ENCODE results near the gene MS4A1.
"Not testable (repeated sequence)": the region's sequence is repeated elsewhere in the genome, so short reads cannot be mapped to it uniquely, and the experiment has no call there.

MS4A1 gene

DNA sequence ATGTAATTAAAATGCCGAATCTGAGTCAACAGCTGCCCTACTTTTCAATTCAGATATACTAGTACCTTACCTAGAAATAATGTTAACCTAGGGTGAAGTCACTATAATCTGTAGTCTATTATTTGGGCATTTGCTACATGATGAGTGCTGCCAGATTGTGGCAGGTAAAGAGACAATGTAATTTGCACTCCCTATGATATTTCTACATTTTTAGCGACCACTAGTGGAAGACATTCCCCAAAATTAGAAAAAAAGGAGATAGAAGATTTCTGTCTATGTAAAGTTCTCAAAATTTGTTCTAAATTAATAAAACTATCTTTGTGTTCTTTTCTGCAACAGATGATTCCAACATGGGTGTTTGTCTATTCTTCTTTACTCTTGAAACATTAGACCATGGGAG lies 14.1 kb downstream of the MS4A1 start:
- no peaks in the 10 kb centered on the region for H3K4me1 ChIP-seq (ENCODE audit: insufficient read depth, low read length)
- no peak overlapping the region for H3K4me3 ChIP-seq (ENCODE audit: low read length)
- H2AFZ ChIP-seq (ENCODE audit: low read depth, low read length), result no peak overlapping the region
- no peaks in the 10 kb centered on the region for H3K9me3 ChIP-seq (ENCODE audit: low read length)
- H3K36me3 ChIP-seq (ENCODE audit: insufficient read depth, low read length), result no peaks in the 10 kb centered on the region
- no peaks in the 10 kb centered on the region for H3K27me3 ChIP-seq (ENCODE audit: insufficient read depth, low read length)

DNA sequence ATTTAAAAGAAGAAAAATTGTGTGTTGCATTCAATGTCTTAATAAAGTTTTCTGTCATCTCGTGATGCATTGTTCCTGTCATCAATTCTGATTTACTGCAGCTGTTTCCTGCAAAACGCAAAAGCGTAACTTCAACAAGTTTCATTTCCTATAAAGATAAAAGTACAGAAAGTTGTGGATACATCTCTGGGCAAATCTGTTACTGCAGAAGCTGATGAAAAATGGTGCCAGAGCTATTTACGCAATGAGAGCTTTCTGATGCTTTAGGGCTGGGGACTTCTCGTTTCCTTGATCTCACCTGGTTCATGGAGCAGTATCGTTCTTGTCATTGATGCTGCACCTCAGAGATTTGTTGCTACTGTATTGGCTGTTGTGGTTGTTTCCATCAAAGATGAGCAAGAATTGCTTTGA lies 21.4 kb downstream of the MS4A1 start:
- Histone ChIP-seq H3K36me3 (ENCODE audit: insufficient read depth, low read length) (no peaks in the 10 kb centered on the region), H3K4me1 (ENCODE audit: insufficient read depth, low read length) (no peaks in the 10 kb centered on the region), H2AFZ (ENCODE audit: low read depth, low read length) (no peak overlapping the region), H3K4me3 (ENCODE audit: low read length) (no peak overlapping the region), H3K27me3 (ENCODE audit: insufficient read depth, low read length) (no peaks in the 10 kb centered on the region), H3K9me3 (ENCODE audit: low read length) (no peaks in the 10 kb centered on the region)

DNA sequence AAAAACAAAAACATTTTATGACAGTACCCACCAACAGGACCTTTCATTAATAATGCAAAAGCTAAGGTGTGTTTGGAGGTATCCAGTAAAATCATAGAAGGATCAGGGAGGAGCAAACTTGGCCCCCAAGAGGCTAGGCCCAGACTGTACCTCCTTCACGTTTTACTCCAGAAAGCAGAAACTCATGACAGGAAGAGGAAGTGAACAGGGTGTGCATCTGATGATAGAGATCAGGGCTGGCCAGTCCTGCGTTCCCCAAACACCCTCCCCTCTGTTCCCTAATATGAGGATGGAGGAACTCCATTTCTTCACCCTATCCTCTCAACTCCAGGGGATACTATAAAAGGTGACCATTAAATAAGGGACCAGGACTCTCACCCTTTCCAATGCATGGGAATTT lies 26.7 kb downstream of the MS4A1 start:
- H3K36me3 ChIP-seq (ENCODE audit: insufficient read depth, low read length), result no peaks in the 10 kb centered on the region
- no peak overlapping the region for H2AFZ ChIP-seq (ENCODE audit: low read depth, low read length)
- no peaks in the 10 kb centered on the region for H3K4me1 ChIP-seq (ENCODE audit: insufficient read depth, low read length)
- H3K4me3 ChIP-seq (ENCODE audit: low read length), result no peak overlapping the region
- no peaks in the 10 kb centered on the region for H3K9me3 ChIP-seq (ENCODE audit: low read length)
- no peaks in the 10 kb centered on the region for H3K27me3 ChIP-seq (ENCODE audit: insufficient read depth, low read length)

DNA sequence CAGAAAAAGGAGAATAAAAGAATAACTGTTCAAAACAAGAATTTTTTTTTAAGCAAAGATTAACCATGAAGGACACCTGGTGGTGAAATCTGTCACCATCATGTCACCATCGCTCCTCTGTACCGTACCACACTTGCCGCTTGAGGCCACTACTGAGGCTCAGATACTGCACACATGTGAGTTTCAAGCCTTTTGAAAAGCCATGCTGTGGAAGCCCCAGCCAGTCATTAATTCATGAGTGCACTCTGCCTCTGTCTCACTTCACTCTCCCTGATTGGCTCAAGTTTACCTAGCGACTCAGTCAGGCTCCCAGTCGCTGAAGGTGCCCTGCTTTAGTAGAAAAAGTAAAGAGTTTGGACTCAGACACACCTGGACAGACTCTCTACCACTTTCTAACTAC lies 30.3 kb downstream of the MS4A1 start:
- Histone ChIP-seq H3K4me3 (ENCODE audit: low read length) (no peak overlapping the region), H2AFZ (ENCODE audit: low read depth, low read length) (no peak overlapping the region), H3K36me3 (ENCODE audit: insufficient read depth, low read length) (no peaks in the 10 kb centered on the region), H3K27me3 (ENCODE audit: insufficient read depth, low read length) (no peaks in the 10 kb centered on the region), H3K9me3 (ENCODE audit: low read length) (no peaks in the 10 kb centered on the region), H3K4me1 (ENCODE audit: insufficient read depth, low read length) (no peaks in the 10 kb centered on the region)

DNA sequence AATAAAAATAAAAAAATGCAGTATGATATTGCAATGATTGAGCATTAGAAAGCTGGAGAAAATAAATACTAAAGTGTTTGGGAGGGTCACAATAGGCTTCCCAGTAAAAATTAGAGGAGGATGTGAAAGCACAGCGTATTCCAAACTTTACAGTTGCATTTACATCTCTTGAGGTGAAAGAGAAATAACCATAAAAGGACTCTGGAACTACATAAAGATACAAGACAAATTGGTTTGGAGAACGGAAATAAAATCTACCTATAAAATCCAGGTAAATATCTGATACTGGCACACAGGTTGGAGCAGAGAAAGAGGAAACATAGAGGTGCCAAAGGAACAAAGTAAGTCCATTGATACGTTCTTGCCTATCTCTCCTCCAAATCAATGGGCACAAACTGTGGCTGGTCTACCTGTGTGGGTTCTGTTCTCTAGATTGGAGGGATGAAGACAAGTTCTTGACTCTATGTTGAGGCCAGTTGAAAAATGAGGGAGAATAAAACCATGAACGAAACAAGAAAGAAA lies 36.9 kb downstream of the MS4A1 start, which contains the start of gene MS4A12:
Gene MS4A12, plus strand, starts transcription at position 291 of the 522 bp plus-strand sequence. CDS start 4,541 bp downstream, outside the sequence.
- Histone ChIP-seq H3K4me3 (ENCODE audit: low read length) (no peak within 1 kb of the TSS), H2AFZ (ENCODE audit: low read depth, low read length) (no peak within 1 kb of the TSS), H3K4me1 (ENCODE audit: insufficient read depth, low read length) (no peaks in the 10 kb centered on the region), H3K27me3 (ENCODE audit: insufficient read depth, low read length) (no peaks in the 10 kb centered on the region), H3K9me3 (ENCODE audit: low read length) (no peaks in the 10 kb centered on the region), H3K36me3 (ENCODE audit: insufficient read depth, low read length) (no peaks in the 10 kb centered on the region)

DNA sequence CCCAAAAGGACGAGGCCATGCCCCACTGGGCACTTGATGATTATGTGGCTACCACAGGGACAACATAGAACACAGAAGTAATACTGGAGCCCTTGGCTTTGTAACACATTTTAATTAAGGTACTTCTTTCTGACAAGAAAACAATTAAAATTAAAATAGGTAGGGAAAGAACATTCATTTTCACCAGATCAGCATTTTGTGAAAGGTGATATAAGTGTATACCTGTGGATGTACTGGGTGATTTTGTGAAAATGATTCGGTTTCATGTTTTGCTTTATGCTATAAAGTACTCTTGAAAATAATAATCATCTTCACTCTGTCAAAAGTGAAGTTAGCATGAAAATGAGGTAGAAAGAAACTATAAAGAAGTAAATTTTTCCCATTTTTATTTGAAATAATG lies 37.8 kb downstream of the MS4A1 start:
- H3K36me3 ChIP-seq (ENCODE audit: insufficient read depth, low read length), result no peaks in the 10 kb centered on the region
- H3K27me3 ChIP-seq (ENCODE audit: insufficient read depth, low read length), result no peaks in the 10 kb centered on the region
- no peaks in the 10 kb centered on the region for H3K4me1 ChIP-seq (ENCODE audit: insufficient read depth, low read length)
- no peaks in the 10 kb centered on the region for H3K9me3 ChIP-seq (ENCODE audit: low read length)
- no peak overlapping the region for H3K4me3 ChIP-seq (ENCODE audit: low read length)
- H2AFZ ChIP-seq (ENCODE audit: low read depth, low read length), result no peak overlapping the region

DNA sequence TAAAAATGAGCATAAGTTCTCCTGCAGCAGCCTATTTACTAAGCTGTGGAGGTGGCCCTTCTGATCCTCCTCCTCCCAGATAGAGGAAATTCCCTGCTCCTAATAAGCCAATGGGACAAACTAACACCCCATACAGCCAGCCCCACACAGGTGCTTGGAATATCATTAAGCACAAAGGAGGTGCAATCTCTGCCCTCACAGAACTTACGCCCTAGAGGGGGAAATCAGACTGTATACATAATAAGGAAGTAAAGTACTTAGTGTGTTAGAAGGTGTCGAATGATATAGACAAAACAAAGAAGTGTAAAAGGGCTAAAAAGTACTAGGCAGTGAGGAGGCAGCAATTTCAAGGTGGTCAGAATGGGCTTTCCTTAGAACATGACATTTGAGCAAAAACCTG lies 42.8 kb downstream of the MS4A1 start:
- Histone ChIP-seq H3K9me3 (ENCODE audit: low read length) (no peaks in the 10 kb centered on the region), H2AFZ (ENCODE audit: low read depth, low read length) (no peak overlapping the region), H3K4me1 (ENCODE audit: insufficient read depth, low read length) (no peaks in the 10 kb centered on the region), H3K36me3 (ENCODE audit: insufficient read depth, low read length) (no peaks in the 10 kb centered on the region), H3K27me3 (ENCODE audit: insufficient read depth, low read length) (no peaks in the 10 kb centered on the region), H3K4me3 (ENCODE audit: low read length) (no peak overlapping the region)

DNA sequence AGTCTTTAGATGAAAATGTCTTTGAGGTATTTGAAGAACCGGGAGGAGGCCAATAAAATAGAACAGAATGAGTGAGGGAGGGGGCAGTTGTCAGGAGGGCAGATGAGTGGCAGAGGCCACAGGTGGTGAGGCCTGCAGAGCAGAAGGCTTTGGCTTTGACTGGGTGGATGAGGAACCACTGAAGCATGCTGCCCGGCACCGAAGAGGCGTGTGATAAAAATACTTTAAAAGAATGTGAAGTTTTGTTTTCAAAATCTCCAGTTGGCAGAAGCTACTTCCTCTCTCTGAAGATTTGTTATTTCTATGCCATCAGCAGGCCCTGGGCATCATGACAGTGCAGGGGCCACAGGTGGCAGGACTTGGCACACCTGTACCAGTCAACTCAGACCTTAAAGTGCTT lies 43.2 kb downstream of the MS4A1 start:
- no peak overlapping the region for H3K4me3 ChIP-seq (ENCODE audit: low read length)
- no peak overlapping the region for H2AFZ ChIP-seq (ENCODE audit: low read depth, low read length)
- H3K36me3 ChIP-seq (ENCODE audit: insufficient read depth, low read length), result no peaks in the 10 kb centered on the region
- H3K4me1 ChIP-seq (ENCODE audit: insufficient read depth, low read length), result no peaks in the 10 kb centered on the region
- no peaks in the 10 kb centered on the region for H3K27me3 ChIP-seq (ENCODE audit: insufficient read depth, low read length)
- H3K9me3 ChIP-seq (ENCODE audit: low read length), result no peaks in the 10 kb centered on the region

DNA sequence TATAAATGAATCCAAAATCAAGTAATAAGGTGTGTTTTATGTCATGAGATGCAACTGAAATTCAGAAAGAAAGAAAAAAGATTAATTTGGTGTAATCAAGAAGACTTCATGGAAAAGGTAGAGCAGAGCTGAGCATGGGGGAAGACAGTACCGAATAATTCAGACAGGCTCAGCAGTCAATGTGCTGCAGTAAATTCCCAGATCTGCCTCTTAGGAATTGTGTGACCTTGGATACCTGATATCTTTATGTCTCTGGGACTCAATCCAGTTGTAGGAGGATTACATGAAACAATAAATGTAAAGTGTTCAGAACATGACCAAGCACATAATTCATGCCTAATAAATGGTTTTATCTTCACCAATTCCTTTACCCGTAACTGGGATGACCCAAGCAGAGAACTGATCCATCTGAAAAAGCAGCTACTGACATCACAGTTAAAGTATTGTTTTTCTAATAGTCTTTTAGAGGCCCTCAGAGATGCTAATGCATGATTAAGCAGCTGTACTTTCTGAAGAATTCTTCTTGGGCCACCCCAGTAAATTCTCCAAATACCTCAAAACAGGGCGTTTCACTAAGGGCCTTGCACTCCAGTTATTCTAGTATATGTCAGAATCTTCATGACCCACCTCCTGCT lies 44.7 kb downstream of the MS4A1 start:
- no peak overlapping the region for H3K4me3 ChIP-seq (ENCODE audit: low read length)
- H2AFZ ChIP-seq (ENCODE audit: low read depth, low read length), result no peak overlapping the region
- no peaks in the 10 kb centered on the region for H3K9me3 ChIP-seq (ENCODE audit: low read length)
- H3K36me3 ChIP-seq (ENCODE audit: insufficient read depth, low read length), result no peaks in the 10 kb centered on the region
- H3K27me3 ChIP-seq (ENCODE audit: insufficient read depth, low read length), result no peaks in the 10 kb centered on the region
- no peaks in the 10 kb centered on the region for H3K4me1 ChIP-seq (ENCODE audit: insufficient read depth, low read length)

DNA sequence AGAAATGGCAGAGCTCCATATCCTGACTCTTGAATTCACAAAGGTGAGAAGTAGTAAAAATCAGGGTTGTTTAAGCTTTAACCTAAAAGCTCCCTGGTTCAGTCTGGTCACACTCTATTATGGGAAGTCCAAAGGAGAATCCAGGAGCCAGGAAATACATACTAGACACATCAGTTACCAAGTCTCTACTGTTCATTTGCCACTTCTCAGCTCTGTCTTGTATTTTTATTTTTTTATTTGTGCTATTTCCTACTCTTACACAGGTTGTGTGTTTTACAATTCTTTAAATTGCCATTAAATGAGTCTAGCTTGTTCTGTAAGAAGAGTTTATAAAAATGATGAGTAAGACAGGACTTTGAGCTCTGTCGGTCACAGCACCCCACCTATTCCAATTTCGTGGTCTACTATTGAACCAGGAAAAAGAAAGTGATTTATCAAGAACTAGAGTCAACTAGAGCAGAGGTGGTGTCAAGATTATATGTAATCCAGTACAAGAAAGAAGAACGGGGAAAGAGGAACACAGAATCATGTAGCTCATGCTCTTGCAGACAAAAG lies 46.7 kb downstream of the MS4A1 start:
- Histone ChIP-seq H3K4me1 (ENCODE audit: insufficient read depth, low read length) (no peaks in the 10 kb centered on the region), H3K36me3 (ENCODE audit: insufficient read depth, low read length) (no peaks in the 10 kb centered on the region), H3K9me3 (ENCODE audit: low read length) (no peaks in the 10 kb centered on the region), H3K4me3 (ENCODE audit: low read length) (no peak overlapping the region), H2AFZ (ENCODE audit: low read depth, low read length) (no peak overlapping the region), H3K27me3 (ENCODE audit: insufficient read depth, low read length) (no peaks in the 10 kb centered on the region)

DNA sequence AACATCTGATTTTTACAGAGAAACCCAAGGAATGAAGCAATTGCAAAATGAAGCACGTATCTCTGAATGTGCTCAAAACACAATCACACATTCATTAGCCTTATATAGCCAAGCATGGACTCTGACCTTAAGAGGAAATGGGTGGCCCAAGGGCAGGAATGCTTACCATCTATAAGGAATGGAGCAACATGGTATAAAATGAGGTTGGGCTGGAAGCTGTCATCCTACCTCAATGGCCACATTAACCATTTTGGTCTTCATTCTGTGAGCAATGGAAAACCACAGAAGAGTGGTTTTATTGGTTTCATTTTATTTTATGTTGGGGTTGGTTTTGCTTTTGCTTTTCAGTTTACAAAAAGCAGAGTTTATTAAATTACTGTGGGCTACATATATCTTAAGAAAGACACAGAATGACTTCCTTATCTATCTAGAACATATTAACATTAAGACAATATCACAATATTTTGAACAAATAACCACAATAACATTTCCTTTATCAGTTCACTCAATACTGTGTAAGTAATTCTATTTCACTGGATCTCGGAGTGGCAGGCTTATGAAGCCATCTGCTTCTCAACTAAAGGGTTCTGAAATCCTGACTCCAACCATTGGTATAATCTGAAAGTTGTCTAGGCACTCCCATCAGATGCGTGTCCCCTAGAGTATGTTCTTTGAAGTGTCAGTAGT lies 48.7 kb downstream of the MS4A1 start:
- Histone ChIP-seq H3K9me3 (ENCODE audit: low read length) (no peaks in the 10 kb centered on the region), H3K27me3 (ENCODE audit: insufficient read depth, low read length) (no peaks in the 10 kb centered on the region), H3K36me3 (ENCODE audit: insufficient read depth, low read length) (no peaks in the 10 kb centered on the region), H2AFZ (ENCODE audit: low read depth, low read length) (no peak overlapping the region), H3K4me1 (ENCODE audit: insufficient read depth, low read length) (no peaks in the 10 kb centered on the region), H3K4me3 (ENCODE audit: low read length) (no peak overlapping the region)

DNA sequence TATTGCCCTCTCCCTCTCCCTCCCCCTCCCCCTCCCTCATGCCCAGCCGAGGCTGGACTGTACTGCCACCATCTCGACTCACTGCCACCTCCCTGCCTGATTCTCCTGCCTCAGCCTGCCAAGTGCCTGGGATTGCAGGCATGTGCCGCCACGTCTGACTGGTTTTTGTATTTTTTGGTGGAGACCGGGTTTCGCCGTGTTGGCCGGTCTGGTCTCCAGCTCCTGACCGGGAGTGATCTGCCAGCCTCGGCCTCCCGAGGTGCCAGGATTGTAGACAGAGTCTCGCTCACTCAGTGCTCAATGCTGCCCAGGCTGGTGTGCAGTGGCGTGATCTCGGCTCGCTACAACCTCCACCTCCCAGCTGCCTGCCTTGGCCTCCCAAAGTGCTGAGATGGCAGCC lies 54.0 kb downstream of the MS4A1 start:
- H2AFZ ChIP-seq (ENCODE audit: low read depth, low read length); H3K36me3 ChIP-seq (ENCODE audit: insufficient read depth, low read length); H3K9me3 ChIP-seq (ENCODE audit: low read length); H3K4me3 ChIP-seq (ENCODE audit: low read length); H3K4me1 ChIP-seq (ENCODE audit: insufficient read depth, low read length); H3K27me3 ChIP-seq (ENCODE audit: insufficient read depth, low read length): not testable (repeated sequence)

DNA sequence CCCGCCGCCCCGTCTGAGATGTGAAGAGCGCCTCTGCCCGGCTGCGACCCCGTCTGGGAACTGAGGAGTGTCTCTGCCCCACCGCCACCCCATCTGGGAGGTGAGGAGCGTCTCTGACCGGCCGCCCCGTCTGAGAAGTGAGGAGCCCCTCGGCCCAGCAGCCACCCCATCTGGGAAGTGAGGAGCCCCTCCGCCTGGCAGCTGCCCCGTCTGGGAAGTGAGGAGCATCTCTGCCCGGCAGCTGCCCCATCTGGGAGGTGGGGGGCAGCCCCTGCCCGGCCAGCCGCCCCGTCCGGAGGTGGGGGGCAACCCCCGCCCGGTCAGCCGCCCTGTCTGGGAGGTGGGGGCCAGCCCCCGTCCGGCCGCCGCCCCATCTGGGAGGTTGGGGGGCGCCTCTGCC lies 54.6 kb downstream of the MS4A1 start:
- not testable (repeated sequence) for H3K36me3 ChIP-seq (ENCODE audit: insufficient read depth, low read length)

More for the DNA sequence above, 54.6 kb downstream of the MS4A1 start:
- H3K4me1 ChIP-seq (ENCODE audit: insufficient read depth, low read length); H2AFZ ChIP-seq (ENCODE audit: low read depth, low read length); H3K4me3 ChIP-seq (ENCODE audit: low read length); H3K27me3 ChIP-seq (ENCODE audit: insufficient read depth, low read length); H3K9me3 ChIP-seq (ENCODE audit: low read length): not testable (repeated sequence)
